Fibroblast of the aortic adventitia (primary cell): ENCODE data around the gene ECSCR. TPM values are rescaled to one million over a fixed set of nuclear protein-coding genes. Genes with fewer than 3 reads are reported as not detected.

Experiments
- DNase-seq: peaks from one replicate; pipeline ENCODE4 v3.0.0-alpha.2; 2010; ENCODE audit warnings: low read depth
- H3K4me3 ChIP-seq: 2 replicates; pipeline ENCODE4 v1.5.1; 2011; ENCODE audit warnings: low read depth, mild to moderate bottlenecking, control low read depth, low read length, moderate library complexity
- small RNA-seq: library from RNA; depleted of rRNA; stranded (forward); fragments of <200 nt; gene quantifications from one replicate; pipeline ENCODE3, GENCODE V24; 2012
- total RNA-seq: library from RNA; depleted of rRNA; stranded (reverse); fragments of >200 nt; gene quantifications from 2 replicates; pipeline ENCODE4 v1.2.3, GENCODE V29; 2012; ENCODE audit warnings: low replicate concordance
- TF ChIP-seq, protein P1 (sequence below): IDR thresholded peaks from 2 replicates; pipeline ENCODE4 v1.5.1; 2011; ENCODE audit warnings: mild to moderate bottlenecking, low read length, control low read depth, inconsistent platforms; ENCODE audit not compliant: insufficient read depth

ECSCR gene
- total RNA-seq, 1 donor, result 0.36 TPM

DNA sequence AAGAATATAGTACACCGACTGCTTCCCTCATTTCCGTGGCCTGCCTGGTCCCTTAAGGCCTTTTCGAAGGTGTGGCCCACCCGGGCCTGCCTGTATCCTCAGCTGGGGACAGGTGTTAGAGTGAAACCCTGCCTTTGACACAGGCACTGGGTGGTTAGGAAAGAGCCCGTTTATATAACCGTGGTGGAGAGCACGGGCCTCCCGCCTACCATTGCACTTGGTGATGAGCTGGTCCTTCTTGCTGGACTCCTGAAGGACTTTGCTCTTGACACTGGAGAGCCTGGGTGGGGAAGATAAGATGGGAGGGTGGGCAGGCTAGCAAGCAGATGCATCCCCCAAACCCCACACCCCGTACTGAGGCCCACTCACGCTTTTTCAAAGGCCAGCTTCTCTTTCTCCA is 61.0 kb downstream of the ECSCR start:
- TF ChIP-seq, protein P1, sequence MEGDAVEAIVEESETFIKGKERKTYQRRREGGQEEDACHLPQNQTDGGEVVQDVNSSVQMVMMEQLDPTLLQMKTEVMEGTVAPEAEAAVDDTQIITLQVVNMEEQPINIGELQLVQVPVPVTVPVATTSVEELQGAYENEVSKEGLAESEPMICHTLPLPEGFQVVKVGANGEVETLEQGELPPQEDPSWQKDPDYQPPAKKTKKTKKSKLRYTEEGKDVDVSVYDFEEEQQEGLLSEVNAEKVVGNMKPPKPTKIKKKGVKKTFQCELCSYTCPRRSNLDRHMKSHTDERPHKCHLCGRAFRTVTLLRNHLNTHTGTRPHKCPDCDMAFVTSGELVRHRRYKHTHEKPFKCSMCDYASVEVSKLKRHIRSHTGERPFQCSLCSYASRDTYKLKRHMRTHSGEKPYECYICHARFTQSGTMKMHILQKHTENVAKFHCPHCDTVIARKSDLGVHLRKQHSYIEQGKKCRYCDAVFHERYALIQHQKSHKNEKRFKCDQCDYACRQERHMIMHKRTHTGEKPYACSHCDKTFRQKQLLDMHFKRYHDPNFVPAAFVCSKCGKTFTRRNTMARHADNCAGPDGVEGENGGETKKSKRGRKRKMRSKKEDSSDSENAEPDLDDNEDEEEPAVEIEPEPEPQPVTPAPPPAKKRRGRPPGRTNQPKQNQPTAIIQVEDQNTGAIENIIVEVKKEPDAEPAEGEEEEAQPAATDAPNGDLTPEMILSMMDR, result no peak
- DNase-seq, result no peak
- no peak overlapping the region for H3K4me3 ChIP-seq

DNA sequence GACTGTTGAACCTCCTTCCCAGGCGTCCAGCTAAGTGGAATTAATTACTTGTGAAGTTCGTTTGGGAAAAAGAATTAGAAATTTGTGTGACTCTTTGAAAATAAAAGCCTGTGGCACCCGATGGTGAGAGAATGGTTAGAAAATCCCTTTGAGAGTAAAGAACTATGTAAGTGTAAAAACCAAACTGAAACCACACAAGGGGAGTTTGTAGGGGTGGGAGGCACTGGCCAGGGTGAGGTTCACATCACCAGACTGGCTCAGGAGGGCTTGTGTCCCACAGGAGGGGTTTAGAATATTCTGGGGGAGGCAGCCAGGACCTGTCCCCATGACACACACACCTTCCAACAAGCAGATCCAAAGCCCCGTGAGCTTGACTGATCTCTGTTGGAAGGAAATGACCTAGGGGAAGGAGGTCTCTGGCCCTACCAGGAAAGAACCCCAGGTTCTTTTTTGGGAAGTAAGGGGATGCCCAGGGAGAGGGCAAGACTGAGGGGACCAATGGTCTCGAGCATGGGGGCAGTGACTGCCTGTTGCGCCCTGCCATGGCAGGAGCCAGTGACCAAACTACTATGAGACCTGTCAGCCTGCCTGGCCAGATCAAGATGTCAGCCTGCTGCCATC is 62.9 kb downstream of the ECSCR start:
- no peak for DNase-seq
- no peak overlapping the region for H3K4me3 ChIP-seq
- TF ChIP-seq, protein P1, result no peak

Small RNA genes within 50 kb of the gene (small RNA-seq; reads per million reads assigned to genes)
- not detected for gene RNU5B-4P

Other genes starting within 250 kb of the ECSCR start
- 274 and 438 TPM in 2 replicates for gene MATR3, start 169.0 kb downstream of the ECSCR start, total RNA-seq
- 70.9 and 77.3 TPM in 2 replicates for gene PAIP2, start 120.9 kb downstream of the ECSCR start, total RNA-seq
- not detected in 2 replicates for gene SLC23A1, start 79.4 kb downstream of the ECSCR start, total RNA-seq
- 0.18 TPM in 1 of 2 replicates, not detected in the other for gene MZB1, start 72.8 kb downstream of the ECSCR start, total RNA-seq
- 0.99 and 1.8 TPM in 2 replicates for gene PROB1, start 67.6 kb downstream of the ECSCR start, total RNA-seq
- 1.8 and 2.0 TPM in 2 replicates for gene SPATA24, start 58.7 kb downstream of the ECSCR start, total RNA-seq
- 4.7 and 9.9 TPM in 2 replicates for gene DNAJC18, start 23.2 kb downstream of the ECSCR start, total RNA-seq
- gene SMIM33, start 8.3 kb upstream of the ECSCR start, total RNA-seq, result not detected in 2 replicates
- gene STING1, start 20.0 kb upstream of the ECSCR start, total RNA-seq, result 15.0 and 42.1 TPM in 2 replicates
- 71.8 and 137 TPM in 2 replicates for gene UBE2D2, start 98.6 kb upstream of the ECSCR start, total RNA-seq
- 26.1 and 75.9 TPM in 2 replicates for gene CXXC5, start 185.6 kb upstream of the ECSCR start, total RNA-seq